ENCODE data around the gene F8.

DNA sequence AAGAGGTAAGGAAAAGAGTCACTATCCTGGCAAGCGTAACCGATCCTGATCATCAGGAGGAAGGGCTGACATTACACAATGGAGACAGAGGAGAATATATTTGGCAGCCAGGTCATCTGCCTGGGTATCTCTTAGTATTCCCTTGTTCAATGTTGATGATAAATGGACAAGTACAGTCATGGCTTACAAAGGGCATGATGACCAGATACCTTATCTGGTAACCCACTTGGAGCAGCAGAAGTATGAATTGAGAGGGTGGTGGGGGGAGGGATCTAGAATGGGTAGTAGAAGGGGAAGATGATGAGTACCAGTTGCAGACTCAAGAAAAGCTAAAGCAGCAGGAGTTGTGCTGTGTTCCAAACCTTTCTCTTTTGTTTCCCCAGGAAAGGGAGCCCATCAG is 17.3 kb downstream of the F8 start:
- TF ChIP-seq, protein P1, sequence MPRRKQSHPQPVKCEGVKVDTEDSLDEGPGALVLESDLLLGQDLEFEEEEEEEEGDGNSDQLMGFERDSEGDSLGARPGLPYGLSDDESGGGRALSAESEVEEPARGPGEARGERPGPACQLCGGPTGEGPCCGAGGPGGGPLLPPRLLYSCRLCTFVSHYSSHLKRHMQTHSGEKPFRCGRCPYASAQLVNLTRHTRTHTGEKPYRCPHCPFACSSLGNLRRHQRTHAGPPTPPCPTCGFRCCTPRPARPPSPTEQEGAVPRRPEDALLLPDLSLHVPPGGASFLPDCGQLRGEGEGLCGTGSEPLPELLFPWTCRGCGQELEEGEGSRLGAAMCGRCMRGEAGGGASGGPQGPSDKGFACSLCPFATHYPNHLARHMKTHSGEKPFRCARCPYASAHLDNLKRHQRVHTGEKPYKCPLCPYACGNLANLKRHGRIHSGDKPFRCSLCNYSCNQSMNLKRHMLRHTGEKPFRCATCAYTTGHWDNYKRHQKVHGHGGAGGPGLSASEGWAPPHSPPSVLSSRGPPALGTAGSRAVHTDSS (tag by site-specific recombination; IDR thresholded peaks at IDR 0.05), result no peak
- TF ChIP-seq, protein P2, sequence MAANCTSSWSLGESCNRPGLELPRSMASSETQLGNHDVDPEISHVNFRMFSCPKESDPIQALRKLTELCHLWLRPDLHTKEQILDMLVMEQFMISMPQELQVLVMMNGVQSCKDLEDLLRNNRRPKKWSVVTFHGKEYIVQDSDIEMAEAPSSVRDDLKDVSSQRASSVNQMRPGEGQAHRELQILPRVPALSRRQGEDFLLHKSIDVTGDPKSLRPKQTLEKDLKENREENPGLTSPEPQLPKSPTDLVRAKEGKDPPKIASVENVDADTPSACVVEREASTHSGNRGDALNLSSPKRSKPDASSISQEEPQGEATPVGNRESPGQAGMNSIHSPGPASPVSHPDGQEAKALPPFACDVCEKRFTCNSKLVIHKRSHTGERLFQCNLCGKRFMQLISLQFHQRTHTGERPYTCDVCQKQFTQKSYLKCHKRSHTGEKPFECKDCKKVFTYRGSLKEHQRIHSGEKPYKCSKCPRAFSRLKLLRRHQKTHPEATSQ (tag by site-specific recombination; IDR thresholded peaks at IDR 0.05), result no peak
- TF ChIP-seq, protein P3, sequence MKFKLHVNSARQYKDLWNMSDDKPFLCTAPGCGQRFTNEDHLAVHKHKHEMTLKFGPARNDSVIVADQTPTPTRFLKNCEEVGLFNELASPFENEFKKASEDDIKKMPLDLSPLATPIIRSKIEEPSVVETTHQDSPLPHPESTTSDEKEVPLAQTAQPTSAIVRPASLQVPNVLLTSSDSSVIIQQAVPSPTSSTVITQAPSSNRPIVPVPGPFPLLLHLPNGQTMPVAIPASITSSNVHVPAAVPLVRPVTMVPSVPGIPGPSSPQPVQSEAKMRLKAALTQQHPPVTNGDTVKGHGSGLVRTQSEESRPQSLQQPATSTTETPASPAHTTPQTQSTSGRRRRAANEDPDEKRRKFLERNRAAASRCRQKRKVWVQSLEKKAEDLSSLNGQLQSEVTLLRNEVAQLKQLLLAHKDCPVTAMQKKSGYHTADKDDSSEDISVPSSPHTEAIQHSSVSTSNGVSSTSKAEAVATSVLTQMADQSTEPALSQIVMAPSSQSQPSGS (tag by site-specific recombination; IDR thresholded peaks at IDR 0.05; ENCODE audit: low read depth), result no peak
- TF ChIP-seq, protein P4, sequence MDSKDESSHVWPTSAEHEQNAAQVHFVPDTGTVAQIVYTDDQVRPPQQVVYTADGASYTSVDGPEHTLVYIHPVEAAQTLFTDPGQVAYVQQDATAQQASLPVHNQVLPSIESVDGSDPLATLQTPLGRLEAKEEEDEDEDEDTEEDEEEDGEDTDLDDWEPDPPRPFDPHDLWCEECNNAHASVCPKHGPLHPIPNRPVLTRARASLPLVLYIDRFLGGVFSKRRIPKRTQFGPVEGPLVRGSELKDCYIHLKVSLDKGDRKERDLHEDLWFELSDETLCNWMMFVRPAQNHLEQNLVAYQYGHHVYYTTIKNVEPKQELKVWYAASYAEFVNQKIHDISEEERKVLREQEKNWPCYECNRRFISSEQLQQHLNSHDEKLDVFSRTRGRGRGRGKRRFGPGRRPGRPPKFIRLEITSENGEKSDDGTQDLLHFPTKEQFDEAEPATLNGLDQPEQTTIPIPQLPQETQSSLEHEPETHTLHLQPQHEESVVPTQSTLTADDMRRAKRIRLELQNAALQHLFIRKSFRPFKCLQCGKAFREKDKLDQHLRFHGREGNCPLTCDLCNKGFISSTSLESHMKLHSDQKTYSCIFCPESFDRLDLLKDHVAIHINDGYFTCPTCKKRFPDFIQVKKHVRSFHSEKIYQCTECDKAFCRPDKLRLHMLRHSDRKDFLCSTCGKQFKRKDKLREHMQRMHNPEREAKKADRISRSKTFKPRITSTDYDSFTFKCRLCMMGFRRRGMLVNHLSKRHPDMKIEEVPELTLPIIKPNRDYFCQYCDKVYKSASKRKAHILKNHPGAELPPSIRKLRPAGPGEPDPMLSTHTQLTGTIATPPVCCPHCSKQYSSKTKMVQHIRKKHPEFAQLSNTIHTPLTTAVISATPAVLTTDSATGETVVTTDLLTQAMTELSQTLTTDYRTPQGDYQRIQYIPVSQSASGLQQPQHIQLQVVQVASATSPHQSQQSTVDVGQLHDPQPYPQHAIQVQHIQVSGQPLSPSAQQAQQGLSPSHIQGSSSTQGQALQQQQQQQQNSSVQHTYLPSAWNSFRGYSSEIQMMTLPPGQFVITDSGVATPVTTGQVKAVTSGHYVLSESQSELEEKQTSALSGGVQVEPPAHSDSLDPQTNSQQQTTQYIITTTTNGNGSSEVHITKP (tag by site-specific recombination; IDR thresholded peaks at IDR 0.05), result no peak
- TF ChIP-seq ZNF621 (tag by site-specific recombination; IDR thresholded peaks at IDR 0.05) (no peak), ZBTB17 (tag by site-specific recombination; IDR thresholded peaks at IDR 0.05) (no peak)

All from HEK293 (cell line).